Measurements from ENCODE around the gene LAMB2. TPM values are rescaled to one million over a fixed set of nuclear protein-coding genes. Genes with fewer than 3 reads are reported as not detected.

LAMB2 gene
- total RNA-seq, 2 donors from 2014 or later: 1,056 to 1,180 TPM

GRCh38 chr3:49108346-49108745 lies 24.5 kb downstream of the LAMB2 start:
- H3K27me3 ChIP-seq: no peaks in the 10 kb centered on the region
- peaks cover 0 to 21% of the 10 kb centered on the region in 2 donors for H3K4me1 ChIP-seq
- no peaks in the 10 kb centered on the region for H3K9me3 ChIP-seq
- DNase-seq (ENCODE audit: low spot score): no peak
- TF ChIP-seq CTCF (IDR thresholded peaks at IDR 0.05): no peak
- peaks cover 60% of the 10 kb centered on the region for H3K36me3 ChIP-seq
- no peak overlapping the region for H3K27ac ChIP-seq
- H3K4me3 ChIP-seq: no peak overlapping the region

GRCh38 chr3:49104427-49105291 lies 28.2 kb downstream of the LAMB2 start, which contains the start of gene QARS1:
QARS1 (minus strand) TSS chr3:49104757; CDS start chr3:49104733, 24 bp downstream.
- Histone ChIP-seq H3K4me1 (peaks cover 0 to 24% of the 10 kb centered on the region in 2 donors), H3K4me3 (peak within 1 kb of the TSS; percentile 75 to 87), H3K36me3 (peaks cover 57% of the 10 kb centered on the region), H3K27me3 (no peaks in the 10 kb centered on the region), H3K27ac (peak within 1 kb of the TSS; percentile 80 to 83), H3K9me3 (no peaks in the 10 kb centered on the region)
- peak; percentile 97 for DNase-seq (ENCODE audit: low spot score)
- TF ChIP-seq CTCF (IDR thresholded peaks at IDR 0.05): no peak

- Histone ChIP-seq H3K36me3 (peaks cover 57% of the 10 kb centered on the region), H3K27ac (peak overlapping the region; percentile 80 to 83), H3K4me3 (peak overlapping the region; percentile 75 to 87), H3K9me3 (no peaks in the 10 kb centered on the region), H3K4me1 (peaks cover 0 to 24% of the 10 kb centered on the region in 2 donors), H3K27me3 (no peaks in the 10 kb centered on the region)
- DNase-seq (ENCODE audit: low spot score): no peak
- TF ChIP-seq CTCF (IDR thresholded peaks at IDR 0.05): no peak
Measured at GRCh38 chr3:49104052-49104426, 28.8 kb downstream of the LAMB2 start.

GRCh38 chr3:49100046-49100615 lies 32.7 kb downstream of the LAMB2 start:
- no peak overlapping the region for H3K27ac ChIP-seq
- no peaks in the 10 kb centered on the region for H3K9me3 ChIP-seq
- peaks cover 0 to 22% of the 10 kb centered on the region in 2 donors for H3K4me1 ChIP-seq
- TF ChIP-seq CTCF (IDR thresholded peaks at IDR 0.05): no peak
- H3K36me3 ChIP-seq: peaks cover 61% of the 10 kb centered on the region
- H3K4me3 ChIP-seq: no peak overlapping the region
- no peaks in the 10 kb centered on the region for H3K27me3 ChIP-seq
- DNase-seq (ENCODE audit: low spot score): no peak

- peaks cover 0 to 26% of the 10 kb centered on the region in 2 donors for H3K4me1 ChIP-seq
- no peak for TF ChIP-seq CTCF (IDR thresholded peaks at IDR 0.05)
- no peaks in the 10 kb centered on the region for H3K27me3 ChIP-seq
- DNase-seq (ENCODE audit: low spot score): no peak
- peaks cover 61% of the 10 kb centered on the region for H3K36me3 ChIP-seq
- no peak overlapping the region for H3K27ac ChIP-seq
- no peaks in the 10 kb centered on the region for H3K9me3 ChIP-seq
- H3K4me3 ChIP-seq: no peak overlapping the region
Measured at GRCh38 chr3:49098910-49099630, 33.8 kb downstream of the LAMB2 start.

All from right atrium auricular region (tissue), 2 donors.